Hepatocyte (in vitro differentiated cells): ENCODE results near the gene GK. TPM values are rescaled to one million over a fixed set of nuclear protein-coding genes. Genes with fewer than 3 reads are reported as not detected.
"Not testable (repeated sequence)": the region's sequence is repeated elsewhere in the genome, so short reads cannot be mapped to it uniquely, and the experiment has no call there.

Source experiments
- DNase-seq: peaks from one replicate; pipeline ENCODE4 v3.0.0-alpha.2; 2016; ENCODE audit warnings: low spot score
- H2AFZ ChIP-seq: fragments of 200-600 bp; sonication (generic); 2 replicates; pipeline ENCODE4 v1.6.0; 2016; ENCODE audit warnings: antibody characterized with exemption, mild to moderate bottlenecking
- H3K27ac ChIP-seq: fragments of 200-600 bp; sonication (generic); 2 replicates; pipeline ENCODE4 v1.5.1; 2016; ENCODE audit warnings: mild to moderate bottlenecking
- H3K27me3 ChIP-seq: fragments of 200-600 bp; sonication (generic); 2 replicates; pipeline ENCODE4 v1.6.1; 2016
- H3K36me3 ChIP-seq: fragments of 200-600 bp; sonication (generic); replicated peaks from 2 replicates; pipeline ENCODE4 v1.5.1; 2016; ENCODE audit warnings: low read depth; ENCODE audit not compliant: insufficient read depth
- H3K4me1 ChIP-seq: fragments of 200-600 bp; sonication (generic); 2 replicates; pipeline ENCODE4 v1.5.1; 2016; ENCODE audit warnings: mild to moderate bottlenecking, moderate library complexity; ENCODE audit not compliant: insufficient read depth
- H3K4me2 ChIP-seq: fragments of 200-600 bp; sonication (generic); 2 replicates; pipeline ENCODE4 v1.6.0; 2016
- H3K4me3 ChIP-seq: fragments of 200-600 bp; sonication (generic); 2 replicates; pipeline ENCODE4 v1.5.1; 2016; ENCODE audit warnings: mild to moderate bottlenecking
- H3K79me2 ChIP-seq: fragments of 200-600 bp; sonication (generic); 2 replicates; pipeline ENCODE4 v1.6.0; 2017; ENCODE audit warnings: mild to moderate bottlenecking
- H3K9me2 ChIP-seq: fragments of 200-600 bp; sonication (generic); replicated peaks from 2 replicates; pipeline ENCODE4 v1.6.0; 2017; ENCODE audit warnings: mild to moderate bottlenecking; ENCODE audit not compliant: insufficient read depth
- H3K9me3 ChIP-seq: fragments of 200-600 bp; sonication (generic); 2 replicates; pipeline ENCODE4 v1.5.1; 2016; ENCODE audit warnings: low read depth, mild to moderate bottlenecking
- H4K20me1 ChIP-seq: fragments of 200-600 bp; sonication (generic); 2 replicates; pipeline ENCODE4 v1.6.0; 2016; ENCODE audit warnings: mild to moderate bottlenecking; ENCODE audit not compliant: insufficient read depth, poor library complexity, severe bottlenecking
- CTCF ChIP-seq: fragments of 200-600 bp; sonication (generic); IDR thresholded peaks from 2 replicates; pipeline ENCODE4 v1.5.1; 2016; ENCODE audit warnings: antibody characterized with exemption, mild to moderate bottlenecking; ENCODE audit not compliant: poor library complexity
- EZH2 ChIP-seq: fragments of 200-600 bp; sonication (generic); IDR thresholded peaks from 2 replicates; pipeline ENCODE4 v1.6.1; 2016; ENCODE audit warnings: antibody characterized with exemption, mild to moderate bottlenecking, borderline replicate concordance
- EZH2phosphoT487 ChIP-seq: fragments of 200-600 bp; sonication (generic); IDR thresholded peaks from one replicate; pipeline ENCODE4 v1.6.1; 2018; ENCODE audit warnings: antibody characterized with exemption, mild to moderate bottlenecking, low read depth, moderate library complexity; ENCODE audit not compliant: unreplicated experiment, severe bottlenecking
- WGBS: methylation state at CpG from one replicate; pipeline ENCODE4 v1.1.6; 2016; ENCODE audit warnings: low lambda C conversion rate; ENCODE audit errors: missing lambda C conversion rate; 5-methylcytosine and 5-hydroxymethylcytosine counted together
- polyA plus RNA-seq: library from polyadenylated mRNA; unstranded; fragments of >200 nt; fragmentation: Nextera tagmentation; extraction: Ambion mirVana; gene quantifications from 2 replicates; pipeline ENCODE4 v1.2.1, GENCODE V29; 2016
- total RNA-seq: library from RNA; depleted of rRNA; stranded (reverse); fragments of >200 nt; gene quantifications from 2 replicates; pipeline ENCODE4 v1.2.3, GENCODE V29; 2014

GK gene
- total and polyA plus RNA-seq, 2 experiments from 2014 or later = 18.5 to 30.3 TPM

GRCh38 chrX:30652527-30653414 is 452 bp upstream of the GK start:
- Histone ChIP-seq H3K4me2 (peak overlapping the region; percentile 74), H3K27me3 (no peaks in the 10 kb centered on the region), H3K9me3 (no peaks in the 10 kb centered on the region), H4K20me1 (no peaks in the 10 kb centered on the region), H3K27ac (peak overlapping the region; percentile 60), H2AFZ (peak overlapping the region; percentile 73), H3K4me1 (no peaks in the 10 kb centered on the region), H3K36me3 (no peaks in the 10 kb centered on the region), H3K4me3 (peak overlapping the region; percentile 12), H3K79me2 (peaks cover 3% of the 10 kb centered on the region), H3K9me2 (no peaks in the 10 kb centered on the region)
- 37% methylated on average over 37 of the region's 65 CpGs for WGBS
- DNase-seq = peak; percentile 94
- no peak for TF ChIP-seq EZH2phosphoT487
- no peak for TF ChIP-seq EZH2

- Histone ChIP-seq H3K27ac (peak overlapping the region; percentile 76), H3K4me2 (peak overlapping the region; percentile 78)
- not testable (repeated sequence) for DNase-seq, H2AFZ ChIP-seq, H3K9me2 ChIP-seq, H3K4me3 ChIP-seq, H3K9me3 ChIP-seq, H3K27me3 ChIP-seq, H3K36me3 ChIP-seq, H4K20me1 ChIP-seq, H3K4me1 ChIP-seq, H3K79me2 ChIP-seq
- WGBS = 88% methylated on average over 13 of the region's 13 CpGs
Observed at GRCh38 chrX:30654386-30654785, 1.2 kb downstream of the GK start.

GRCh38 chrX:30654989-30655607 is 1.9 kb downstream of the GK start:
- no peaks in the 10 kb centered on the region for H3K9me3 ChIP-seq
- no peak overlapping the region for H2AFZ ChIP-seq
- H3K4me3 ChIP-seq = no peak overlapping the region
- peak overlapping the region; percentile 78 for H3K4me2 ChIP-seq
- peak overlapping the region; percentile 8 for H3K27ac ChIP-seq
- no peaks in the 10 kb centered on the region for H4K20me1 ChIP-seq
- 67% methylated on average over 2 of the region's 2 CpGs for WGBS
- peaks cover 3% of the 10 kb centered on the region for H3K79me2 ChIP-seq
- no peak for DNase-seq
- no peaks in the 10 kb centered on the region for H3K9me2 ChIP-seq
- H3K4me1 ChIP-seq = no peaks in the 10 kb centered on the region
- H3K27me3 ChIP-seq = no peaks in the 10 kb centered on the region
- TF ChIP-seq EZH2phosphoT487 (no peak), CTCF (no peak), EZH2 (no peak)
- H3K36me3 ChIP-seq = no peaks in the 10 kb centered on the region

- H3K4me2 ChIP-seq = no peak overlapping the region
- H3K9me2 ChIP-seq = no peaks in the 10 kb centered on the region
- TF ChIP-seq EZH2 (no peak), EZH2phosphoT487 (no peak), CTCF (no peak)
- H4K20me1 ChIP-seq = no peaks in the 10 kb centered on the region
- H3K27me3 ChIP-seq = no peaks in the 10 kb centered on the region
- peak overlapping the region; percentile 39 for H3K27ac ChIP-seq
- H3K4me1 ChIP-seq = no peaks in the 10 kb centered on the region
- no peaks in the 10 kb centered on the region for H3K36me3 ChIP-seq
- no peaks in the 10 kb centered on the region for H3K9me3 ChIP-seq
- peaks cover 3% of the 10 kb centered on the region for H3K79me2 ChIP-seq
- 55% methylated on average over 3 of the region's 3 CpGs for WGBS
- DNase-seq = no peak
- H3K4me3 ChIP-seq = no peak overlapping the region
- no peak overlapping the region for H2AFZ ChIP-seq
Observed at GRCh38 chrX:30655991-30656390, 2.8 kb downstream of the GK start.
